GM12878 (cell line): ENCODE measurements around the gene SLC28A2. TPM values are rescaled to one million over a fixed set of nuclear protein-coding genes. Genes with fewer than 3 reads are reported as not detected.

ENCODE experiments used
- ATAC-seq: fragments of 200-7000 bp; cut with Tn5 transposase; 3 replicates; pipeline ENCODE4 v1.9.1; 2020; ENCODE audit warnings: mild to moderate bottlenecking, moderate library complexity
- BruUV-seq: library from RNA; stranded (reverse); fragments of 400-500 nt; replicated peaks from 2 replicates; lab custom pipeline; 2021; lab: Mats Ljungman, UMichigan
- CTCF ChIA-PET: fragments of 300-600 bp; sonication (Branson Sonifier 250); formaldehyde crosslinking; extraction: SDS; loops from one replicate; lab custom pipeline; 2021; ENCODE audit warnings: inconsistent platforms; lab: Yijun Ruan, JAX
- POLR2A ChIA-PET: fragments of 350-600 bp; formaldehyde crosslinking; extraction: SDS; loops from one replicate; lab custom pipeline; 2021; ENCODE audit warnings: inconsistent platforms; lab: Charles Lee
- RAD21 ChIA-PET: fragments of 300-600 bp; sonication (Branson Sonifier 250); formaldehyde crosslinking; loops from one replicate; lab custom pipeline; 2023; ENCODE audit warnings: antibody characterized with exemption; ENCODE audit not compliant: unreplicated experiment; lab: Charles Lee
- SMC1A ChIA-PET: fragments of 300-600 bp; sonication (Branson Sonifier 250); formaldehyde crosslinking; loops from one replicate; lab custom pipeline; 2023; ENCODE audit not compliant: unreplicated experiment, uncharacterized antibody; lab: Charles Lee
- DNase-seq: peaks from one replicate; pipeline ENCODE4 v3.0.0-alpha.2; 2011; ENCODE audit warnings: low read depth, low spot score
- FAIRE-seq: peaks from 3 replicates; lab custom pipeline; 2011; peaks lifted over from hg19 to GRCh38; lab: Jason Lieb, UNC
- H2AFZ ChIP-seq: 2 replicates; pipeline ENCODE4 v1.6.0; 2011; ENCODE audit warnings: low read depth, low read length, control low read depth; ENCODE audit not compliant: control insufficient read depth
- H3K27ac ChIP-seq: 2 replicates; pipeline ENCODE4 v1.5.1; 2011; ENCODE audit warnings: control low read depth; ENCODE audit not compliant: control insufficient read depth, insufficient read depth
- H3K27me3 ChIP-seq, 2 experiments: replicated peaks in 1 of 2; 2 replicates each; pipeline versions ENCODE4 v1.6.0 to v1.6.1; 2011; ENCODE audit warnings: low read length in 1 of 2; ENCODE audit not compliant: control insufficient read depth in 2 of 2, insufficient read depth in 2 of 2
- H3K36me3 ChIP-seq, 2 experiments: 2 replicates each; pipeline ENCODE4 v1.5.1; 2011; ENCODE audit warnings: low read length in 1 of 2; ENCODE audit not compliant: control insufficient read depth in 2 of 2, insufficient read depth in 2 of 2
- H3K4me1 ChIP-seq: 2 replicates; pipeline ENCODE4 v1.6.1; 2011; ENCODE audit warnings: mild to moderate bottlenecking, low read length, moderate library complexity, mixed read lengths; ENCODE audit not compliant: control insufficient read depth, insufficient read depth
- H3K4me2 ChIP-seq: 2 replicates; pipeline ENCODE4 v1.6.0; 2011; ENCODE audit warnings: control low read depth; ENCODE audit not compliant: control insufficient read depth, insufficient read depth
- H3K4me3 ChIP-seq: fragments of 200-600 bp; sonication (generic); 2 replicates; pipeline ENCODE4 v1.5.1; 2016
- H3K79me2 ChIP-seq: 2 replicates; pipeline ENCODE4 v1.6.0; 2011; ENCODE audit warnings: low read length; ENCODE audit not compliant: control insufficient read depth, insufficient read depth
- H3K9ac ChIP-seq: 2 replicates; pipeline ENCODE4 v1.8.0; 2011; ENCODE audit warnings: low read length, control low read depth, mixed read lengths; ENCODE audit not compliant: control insufficient read depth, insufficient read depth
- H3K9me3 ChIP-seq: replicated peaks from 3 replicates; pipeline ENCODE4 v1.5.1; 2011; ENCODE audit warnings: mild to moderate bottlenecking, low read length; ENCODE audit not compliant: control insufficient read depth, insufficient read depth
- H4K20me1 ChIP-seq: 2 replicates; pipeline ENCODE4 v1.6.0; 2011; ENCODE audit not compliant: control insufficient read depth, insufficient read depth
- DPF2 ChIP-seq: fragments of 450-650 bp; IDR thresholded peaks from 2 replicates; pipeline ENCODE4 v1.6.1; 2017; ENCODE audit warnings: mild to moderate bottlenecking
- E4F1 ChIP-seq: fragments of 450-650 bp; IDR thresholded peaks from 2 replicates; pipeline ENCODE4 v1.6.1; 2018; ENCODE audit warnings: borderline replicate concordance, mild to moderate bottlenecking; ENCODE audit not compliant: partially characterized antibody
- EGR1 ChIP-seq, 2 experiments: IDR thresholded peaks; 1 replicate in 1 of 2; 2 replicates in 1 of 2; pipeline ENCODE4 v1.6.1; 2011 to 2012; ENCODE audit warnings: low read depth in 2 of 2, low read length in 2 of 2, borderline replicate concordance in 1 of 2, mild to moderate bottlenecking in 1 of 2, moderate library complexity in 1 of 2
- KAT2A ChIP-seq: conservative IDR thresholded peaks from 2 replicates; pipeline ENCODE4 v1.6.1; 2011; ENCODE audit warnings: low read depth, low read length; ENCODE audit not compliant: control insufficient read depth
- MEF2A ChIP-seq: IDR thresholded peaks from 2 replicates; pipeline ENCODE4 v1.6.1; 2011; ENCODE audit warnings: low read depth, mild to moderate bottlenecking, low read length, moderate library complexity; ENCODE audit not compliant: insufficient read depth
- PML ChIP-seq: IDR thresholded peaks from 2 replicates; pipeline ENCODE4 v1.6.1; 2012; ENCODE audit warnings: low read length, inconsistent platforms
- POLR2AphosphoS2 ChIP-seq: IDR thresholded peaks from 2 replicates; pipeline ENCODE4 v1.6.1; 2011; ENCODE audit warnings: low read depth, mild to moderate bottlenecking, low read length, improper control_type of control experiment, moderate library complexity
- PRDM15 ChIP-seq: fragments of 450-650 bp; formaldehyde crosslinking; IDR thresholded peaks from 2 replicates; pipeline ENCODE4 v1.4.0; 2020; ENCODE audit warnings: mild to moderate bottlenecking, moderate library complexity
- TCF12 ChIP-seq: IDR thresholded peaks from 2 replicates; pipeline ENCODE4 v1.6.1; 2011; ENCODE audit warnings: low read depth, mild to moderate bottlenecking, low read length
- YBX1 ChIP-seq: fragments of 450-650 bp; IDR thresholded peaks from 2 replicates; pipeline ENCODE4 v1.6.1; 2016; ENCODE audit warnings: antibody characterized with exemption
- ZNF24 ChIP-seq: fragments of 450-650 bp; IDR thresholded peaks from 2 replicates; pipeline ENCODE4 v1.6.1; 2017; ENCODE audit warnings: antibody characterized with exemption, mild to moderate bottlenecking
- WGBS: methylation state at CpG from one replicate; pipeline ENCODE4 v1.1.6; 2016; ENCODE audit warnings: low lambda C conversion rate; ENCODE audit not compliant: insufficient replicate concordance, insufficient coverage; ENCODE audit errors: missing lambda C conversion rate; 5-methylcytosine and 5-hydroxymethylcytosine counted together
- in situ Hi-C: fragments of 300-500 bp; cut with MboI; formaldehyde crosslinking; loops from 9 replicates; pipeline ENCODE4 v1.14.3; 2018; ENCODE audit warnings: mixed read lengths
- intact Hi-C: fragments of 100-400 bp; cut with micrococcal nuclease; formaldehyde crosslinking; loops from one replicate; pipeline ENCODE4 v1.14.2; 2022; ENCODE audit not compliant: unreplicated experiment
- polyA plus RNA-seq, 11 experiments: library from polyadenylated mRNA; depleted of rRNA in 4 of 11; unstranded in 6 of 11; stranded (reverse) in 5 of 11; fragments of >200 nt; fragmentation: Nextera tagmentation in 4 of 11; fragmentation: Illumina TruSeq in 1 of 11; extraction: Ambion mirVana in 4 of 11; extraction: Trizol in 1 of 11; gene quantifications; 1 replicate in 1 of 11; 2 replicates in 10 of 11; pipeline versions ENCODE4 v1.2.1 to v1.2.3, GENCODE V29; 2011 to 2016; ENCODE audit warnings: inconsistent platforms in 2 of 11, missing spikeins in 2 of 11, low read depth in 1 of 11
- total RNA-seq, 4 experiments: library from RNA; depleted of rRNA in 3 of 4; stranded (reverse); fragments of >200 nt in 3 of 4; fragmentation: Illumina TruSeq in 1 of 4; extraction: Trizol in 1 of 4; gene quantifications; 2 replicates each; pipeline versions ENCODE4 v1.2.1 to v1.2.3, GENCODE V29; 2013 to 2021

Gene SLC28A2
- total and polyA plus RNA-seq, 10 of the 15 experiments (the other 5 are each of a cell fraction or from before 2014, with no cell fraction given), result 0.02 to 0.21 (median 0.14) TPM; not detected in 6

- no peaks in the 10 kb centered on the region for H3K36me3 ChIP-seq
- ChIA-PET POLR2A (no interaction called here), SMC1A (interaction anchor here (0.8 to 1.1 kb wide), 4 partner anchors 8 to 43 kb away, joined by 3 to 4 read pairs (median 3); no protein-coding TSS in a partner anchor), CTCF (interaction anchor here (0.9 to 1.5 kb wide), 4 partner anchors 15 to 74 kb away, joined by 3 to 5 read pairs (median 3); no protein-coding TSS in a partner anchor)
- no peak for DNase-seq
- H3K4me1 ChIP-seq, result no peaks in the 10 kb centered on the region
- H3K9ac ChIP-seq, result no peak overlapping the region
- intact Hi-C loops, result no loop called here
- H3K4me3 ChIP-seq, result no peak overlapping the region
- TF ChIP-seq YBX1, result no peak
- no peak for TF ChIP-seq EGR1 (IDR thresholded peaks at IDR 0.05; ENCODE audit: borderline replicate concordance in 1 of 2, low read depth in 2 of 2, low read length in 2 of 2)
- TF ChIP-seq ZNF24, result no peak
- TF ChIP-seq, all 136 proteins: peak for 0
- Histone ChIP-seq H2AFZ (no peak overlapping the region), H4K20me1 (no peaks in the 10 kb centered on the region), H3K27me3 (no peaks in the 10 kb centered on the region), H3K27ac (no peak overlapping the region), H3K9me3 (no peaks in the 10 kb centered on the region), H3K4me2 (no peak overlapping the region), H3K79me2 (no peaks in the 10 kb centered on the region)
- whole genome bisulfite sequencing, result 29% methylated on average over 5 of the region's 5 CpGs
- ATAC-seq (no peak), FAIRE-seq (no peak)
- in situ Hi-C loops, result no loop called here
- BruUV-seq, result no TSS peak
- RAD21 ChIA-PET, result no interaction called here
Measured at GRCh38 chr15:45326280-45326679, 74.2 kb downstream of the SLC28A2 start.

GRCh38 chr15:45326741-45327140, 74.7 kb downstream of the SLC28A2 start:
- CTCF ChIA-PET, result interaction anchor here (1.2 to 1.5 kb wide), 3 partner anchors 14 to 73 kb away, joined by 3 to 5 read pairs (median 3); no protein-coding TSS in a partner anchor
- ATAC-seq (no peak), FAIRE-seq (no peak), DNase-seq (no peak)
- Histone ChIP-seq H2AFZ (no peak overlapping the region), H3K9ac (no peak overlapping the region), H3K4me1 (no peaks in the 10 kb centered on the region), H3K27ac (no peak overlapping the region), H3K79me2 (no peaks in the 10 kb centered on the region), H3K27me3 (no peaks in the 10 kb centered on the region), H3K4me2 (no peak overlapping the region), H3K4me3 (no peak overlapping the region), H4K20me1 (no peaks in the 10 kb centered on the region), H3K36me3 (no peaks in the 10 kb centered on the region), H3K9me3 (no peaks in the 10 kb centered on the region)
- no TSS peak for BruUV-seq
- intact Hi-C loops, result no loop called here
- RAD21 ChIA-PET, result no interaction called here
- WGBS, result 37% methylated on average over 7 of the region's 7 CpGs
- in situ Hi-C loops, result no loop called here
- SMC1A ChIA-PET, result interaction anchor here (0.7 to 1.1 kb wide), 5 partner anchors 9 to 43 kb away, joined by 3 to 4 read pairs (median 3); no protein-coding TSS in a partner anchor
- POLR2A ChIA-PET, result interaction anchor here (0.7 kb wide), 1 partner anchor 591 kb away, joined by 6 read pairs; no protein-coding TSS in a partner anchor
- TF ChIP-seq DPF2 (no peak), POLR2AphosphoS2 (no peak), MEF2A (no peak), KAT2A (no peak), PML (no peak), YBX1 (no peak), PRDM15 (CRISPR knock-in tag) (no peak), E4F1 (no peak), TCF12 (no peak)
